A673 (cell line): ENCODE data around the gene CAST.

Experiments used
- EZH2 ChIP-seq: fragments of 200-600 bp; sonication (generic); IDR thresholded peaks from 2 replicates; pipeline ENCODE4 v1.6.1; 2017; ENCODE audit warnings: borderline replicate concordance, low read depth, mild to moderate bottlenecking, mixed read lengths, antibody characterized with exemption, low read length; ENCODE audit not compliant: poor library complexity, severe bottlenecking
- TF ChIP-seq, protein P1 (sequence below): fragments of 300-800, 200-600 bp; sonication (generic); conservative IDR thresholded peaks from 2 replicates; pipeline ENCODE4 v1.5.1; 2017; ENCODE audit warnings: low read depth, mild to moderate bottlenecking, antibody characterized with exemption, low read length, moderate library complexity, mixed read lengths

DNA sequence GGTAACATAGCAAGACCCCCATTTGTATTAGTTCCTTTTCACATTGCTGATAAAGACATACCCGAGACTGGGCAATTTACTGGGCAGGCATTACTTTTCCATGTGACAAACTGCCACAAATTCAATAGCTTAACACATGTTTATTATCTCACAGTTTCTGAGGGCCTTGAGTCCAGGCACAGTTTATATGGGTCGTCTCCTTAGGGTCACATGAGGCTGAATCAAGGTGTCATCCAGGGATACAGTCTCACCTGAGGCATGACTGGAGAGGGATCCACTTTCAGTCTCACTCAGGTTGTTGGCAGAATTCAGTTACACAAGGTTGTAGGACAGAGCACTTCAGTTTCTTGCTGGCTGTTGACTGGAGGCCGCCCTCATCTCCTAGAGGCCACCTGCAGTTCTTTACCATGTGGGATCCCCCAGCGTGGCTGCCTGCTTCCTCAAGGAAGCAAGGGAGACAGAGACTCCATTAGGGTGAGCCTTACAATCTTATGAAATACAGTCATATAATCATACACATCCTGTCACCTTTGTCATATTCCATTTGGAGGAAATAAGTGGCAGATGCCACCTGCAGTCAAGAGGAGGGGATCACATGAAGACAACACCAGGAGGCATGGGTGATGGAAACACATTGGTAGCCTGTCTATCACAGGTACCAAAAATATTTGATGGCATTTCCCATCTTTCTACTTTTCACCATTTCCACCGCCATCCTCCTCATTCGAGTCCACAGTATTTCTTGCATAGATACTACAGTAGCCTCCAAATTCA is 160.7 kb downstream of the CAST start:
- TF ChIP-seq, protein P1, sequence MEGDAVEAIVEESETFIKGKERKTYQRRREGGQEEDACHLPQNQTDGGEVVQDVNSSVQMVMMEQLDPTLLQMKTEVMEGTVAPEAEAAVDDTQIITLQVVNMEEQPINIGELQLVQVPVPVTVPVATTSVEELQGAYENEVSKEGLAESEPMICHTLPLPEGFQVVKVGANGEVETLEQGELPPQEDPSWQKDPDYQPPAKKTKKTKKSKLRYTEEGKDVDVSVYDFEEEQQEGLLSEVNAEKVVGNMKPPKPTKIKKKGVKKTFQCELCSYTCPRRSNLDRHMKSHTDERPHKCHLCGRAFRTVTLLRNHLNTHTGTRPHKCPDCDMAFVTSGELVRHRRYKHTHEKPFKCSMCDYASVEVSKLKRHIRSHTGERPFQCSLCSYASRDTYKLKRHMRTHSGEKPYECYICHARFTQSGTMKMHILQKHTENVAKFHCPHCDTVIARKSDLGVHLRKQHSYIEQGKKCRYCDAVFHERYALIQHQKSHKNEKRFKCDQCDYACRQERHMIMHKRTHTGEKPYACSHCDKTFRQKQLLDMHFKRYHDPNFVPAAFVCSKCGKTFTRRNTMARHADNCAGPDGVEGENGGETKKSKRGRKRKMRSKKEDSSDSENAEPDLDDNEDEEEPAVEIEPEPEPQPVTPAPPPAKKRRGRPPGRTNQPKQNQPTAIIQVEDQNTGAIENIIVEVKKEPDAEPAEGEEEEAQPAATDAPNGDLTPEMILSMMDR = no peak
- no peak for TF ChIP-seq EZH2
